HepG2 (cell line): ENCODE data around the gene DRAP1. TPM values are rescaled to one million over a fixed set of nuclear protein-coding genes. Genes with fewer than 3 reads are reported as not detected.

Experiments used
- ATAC-seq: fragments of 200-7000 bp; cut with Tn5 transposase; 3 replicates; pipeline ENCODE4 v1.9.1; 2020; ENCODE audit warnings: mild to moderate bottlenecking, moderate library complexity
- BruUV-seq: library from RNA; stranded (reverse); fragments of 400-500 nt; replicated peaks from 2 replicates; lab custom pipeline; 2021; lab: Mats Ljungman, UMichigan
- CTCF ChIA-PET: fragments of 300-600 bp; formaldehyde crosslinking; extraction: SDS; loops from one replicate; lab custom pipeline; 2021; ENCODE audit warnings: low total read pairs, inconsistent platforms, low intra/inter-chr PET ratio; lab: Yijun Ruan, JAX
- POLR2A ChIA-PET: fragments of 350-600 bp; sonication (Branson Sonifier 250); formaldehyde crosslinking; loops from one replicate; lab custom pipeline; 2020; ENCODE audit warnings: antibody characterized with exemption, inconsistent platforms; lab: Yijun Ruan, JAX
- DNase-seq: peaks from one replicate; pipeline ENCODE4 v3.0.0-alpha.2; 2015; ENCODE audit warnings: low spot score
- FAIRE-seq: peaks from 3 replicates; lab custom pipeline; 2011; peaks lifted over from hg19 to GRCh38; lab: Jason Lieb, UNC
- H2AFZ ChIP-seq: one replicate; pipeline ENCODE4 v1.6.1; 2011; ENCODE audit warnings: low read length, inconsistent platforms
- H3K27ac ChIP-seq: fragments of 300-600 bp; 3 replicates; pipeline ENCODE4 v1.8.0; 2011; ENCODE audit warnings: mixed run types, mild to moderate bottlenecking, mixed read lengths, low read length, inconsistent platforms; ENCODE audit not compliant: insufficient read depth; ENCODE audit errors: extremely low read length
- H3K27me3 ChIP-seq, 2 experiments: fragments of 200-600 bp in 1 of 2; 2 replicates in 1 of 2; 3 replicates in 1 of 2; pipeline versions ENCODE4 v1.6.0 to v1.8.0; 2011; ENCODE audit warnings: low read length in 2 of 2, mild to moderate bottlenecking in 2 of 2, moderate library complexity in 2 of 2, inconsistent platforms in 1 of 2; ENCODE audit not compliant: insufficient read depth in 2 of 2, control insufficient read depth in 1 of 2
- H3K36me3 ChIP-seq, 2 experiments: fragments of 200-600 bp in 1 of 2; replicated peaks in 1 of 2; 2 replicates in 1 of 2; 3 replicates in 1 of 2; pipeline versions ENCODE4 v1.5.1 to v1.8.0; 2011; ENCODE audit warnings: low read length in 2 of 2, inconsistent platforms in 1 of 2; ENCODE audit not compliant: insufficient read depth in 2 of 2, control insufficient read depth in 1 of 2
- H3K4me1 ChIP-seq: 2 replicates; pipeline ENCODE4 v1.5.1; 2012; ENCODE audit warnings: low read length, inconsistent platforms; ENCODE audit not compliant: insufficient read depth
- H3K4me2 ChIP-seq: 2 replicates; pipeline ENCODE4 v1.6.0; 2011; ENCODE audit warnings: low read depth, low read length, inconsistent platforms
- H3K4me3 ChIP-seq, 3 experiments: fragments of 200-600 bp in 1 of 3; sonication (generic), shearing (Covaris generic) in 1 of 3; replicated peaks in 1 of 3; 2 replicates each; pipeline ENCODE4 v1.5.1; 2011 to 2016; ENCODE audit warnings: low read length in 3 of 3, inconsistent platforms in 2 of 3, low read depth in 2 of 3, mild to moderate bottlenecking in 2 of 3, control low read depth in 1 of 3, mixed read lengths in 1 of 3; ENCODE audit not compliant: insufficient read depth in 1 of 3
- H3K79me2 ChIP-seq: one replicate; pipeline ENCODE4 v1.6.1; 2011; ENCODE audit warnings: low read length, inconsistent platforms; ENCODE audit not compliant: insufficient read depth
- H3K9ac ChIP-seq: 2 replicates; pipeline ENCODE4 v1.6.0; 2011; ENCODE audit warnings: mild to moderate bottlenecking, low read depth, low read length, inconsistent platforms; ENCODE audit not compliant: insufficient read depth
- H3K9me3 ChIP-seq: 2 replicates; pipeline ENCODE4 v1.5.1; 2012; ENCODE audit warnings: mild to moderate bottlenecking, low read length
- H4K20me1 ChIP-seq: 2 replicates; pipeline ENCODE4 v1.6.0; 2011; ENCODE audit warnings: inconsistent platforms, mild to moderate bottlenecking, low read length, moderate library complexity; ENCODE audit not compliant: insufficient read depth
- AGO2 ChIP-seq: fragments of 200-400 bp; formaldehyde crosslinking; optimal IDR thresholded peaks from 2 replicates; pipeline ENCODE3; 2017; ENCODE audit warnings: mild to moderate bottlenecking, low read depth, low read length, moderate library complexity
- ATAD3A ChIP-seq: sonication (generic); formaldehyde crosslinking; IDR thresholded peaks from 2 replicates; pipeline ENCODE4 v1.4.0; 2020; ENCODE audit warnings: missing genetic modification reagents
- KLF13 ChIP-seq: sonication (generic); formaldehyde crosslinking; IDR thresholded peaks from 2 replicates; pipeline ENCODE4 v1.4.0; 2020; ENCODE audit warnings: mild to moderate bottlenecking, missing genetic modification reagents
- NR2C2 ChIP-seq: sonication (generic); formaldehyde crosslinking; IDR thresholded peaks from 2 replicates; pipeline ENCODE4 v1.4.0; 2020; ENCODE audit warnings: missing genetic modification reagents, mild to moderate bottlenecking, moderate library complexity, borderline replicate concordance
- SP2 ChIP-seq: sonication (generic); formaldehyde crosslinking; IDR thresholded peaks from 2 replicates; pipeline ENCODE4 v1.5.1; 2020; ENCODE audit warnings: mild to moderate bottlenecking, missing genetic modification reagents
- ZBTB38 ChIP-seq: sonication (generic); formaldehyde crosslinking; IDR thresholded peaks from 2 replicates; pipeline ENCODE4 v1.5.1; 2020; ENCODE audit warnings: mild to moderate bottlenecking, missing genetic modification reagents
- ZNF263 ChIP-seq: sonication (generic); formaldehyde crosslinking; IDR thresholded peaks from 2 replicates; pipeline ENCODE4 v1.4.0; 2020; ENCODE audit warnings: missing genetic modification reagents
- ZNF546 ChIP-seq: sonication (generic); formaldehyde crosslinking; conservative IDR thresholded peaks from 2 replicates; pipeline ENCODE4 v1.8.1; 2023; ENCODE audit warnings: mild to moderate bottlenecking, missing genetic modification reagents
- ZNF607 ChIP-seq: sonication (generic); formaldehyde crosslinking; IDR thresholded peaks from 2 replicates; pipeline ENCODE4 v1.5.1; 2020; ENCODE audit warnings: missing genetic modification reagents, mild to moderate bottlenecking, borderline replicate concordance
- WGBS: methylation state at CpG from one replicate; pipeline ENCODE4 v1.1.6; 2017; ENCODE audit warnings: low lambda C conversion rate; 5-methylcytosine and 5-hydroxymethylcytosine counted together
- in situ Hi-C: cut with HindIII; loops from 2 replicates; pipeline ENCODE4 v1.10.0; 2017; ENCODE audit warnings: low pct_unique_long_range_greater_than_20kb; ENCODE audit not compliant: extremely low pct_ligation_motif_present
- intact Hi-C: fragments of 100-400 bp; cut with micrococcal nuclease; formaldehyde crosslinking; loops from one replicate; pipeline ENCODE4 v1.10.0; 2022; ENCODE audit not compliant: unreplicated experiment
- polyA plus RNA-seq, 8 experiments: library from polyadenylated mRNA; depleted of rRNA in 3 of 8; stranded (reverse) in 7 of 8; unstranded in 1 of 8; fragments of >200 nt; fragmentation: Illumina TruSeq in 4 of 8; extraction: Trizol in 4 of 8; gene quantifications; 2 replicates each; pipeline versions ENCODE4 v1.2.1 to v1.2.3, GENCODE V29; 2011 to 2016; ENCODE audit warnings: low read depth in 4 of 8, missing spikeins in 1 of 8, mixed read lengths in 1 of 8; ENCODE audit not compliant: insufficient read depth in 1 of 8
- total RNA-seq, 5 experiments: library from RNA; depleted of rRNA; stranded (reverse); fragments of >200 nt; fragmentation: Illumina TruSeq; extraction: Trizol; gene quantifications; 2 replicates each; pipeline ENCODE4 v1.2.3, GENCODE V29; 2016; ENCODE audit warnings: low read depth in 1 of 5
- TF ChIP-seq, protein P1 (sequence below): sonication (generic); formaldehyde crosslinking; IDR thresholded peaks from 2 replicates; pipeline ENCODE4 v1.5.1; 2020; ENCODE audit warnings: missing genetic modification reagents, mild to moderate bottlenecking, borderline replicate concordance
- TF ChIP-seq, protein P2 (sequence below): sonication (generic); formaldehyde crosslinking; IDR thresholded peaks from 2 replicates; pipeline ENCODE4 v1.5.1; 2020; ENCODE audit warnings: mild to moderate bottlenecking, missing genetic modification reagents, moderate library complexity
- TF ChIP-seq, protein P3 (sequence below): sonication (generic); formaldehyde crosslinking; IDR thresholded peaks from 2 replicates; pipeline ENCODE4 v1.4.0; 2020; ENCODE audit warnings: missing genetic modification reagents, mild to moderate bottlenecking, borderline replicate concordance

The DRAP1 gene
- total and polyA plus RNA-seq, 2 of the 13 experiments (the other 11 are each of a cell fraction or from before 2014, with no cell fraction given) = 46.8 to 52.3 TPM

DNA sequence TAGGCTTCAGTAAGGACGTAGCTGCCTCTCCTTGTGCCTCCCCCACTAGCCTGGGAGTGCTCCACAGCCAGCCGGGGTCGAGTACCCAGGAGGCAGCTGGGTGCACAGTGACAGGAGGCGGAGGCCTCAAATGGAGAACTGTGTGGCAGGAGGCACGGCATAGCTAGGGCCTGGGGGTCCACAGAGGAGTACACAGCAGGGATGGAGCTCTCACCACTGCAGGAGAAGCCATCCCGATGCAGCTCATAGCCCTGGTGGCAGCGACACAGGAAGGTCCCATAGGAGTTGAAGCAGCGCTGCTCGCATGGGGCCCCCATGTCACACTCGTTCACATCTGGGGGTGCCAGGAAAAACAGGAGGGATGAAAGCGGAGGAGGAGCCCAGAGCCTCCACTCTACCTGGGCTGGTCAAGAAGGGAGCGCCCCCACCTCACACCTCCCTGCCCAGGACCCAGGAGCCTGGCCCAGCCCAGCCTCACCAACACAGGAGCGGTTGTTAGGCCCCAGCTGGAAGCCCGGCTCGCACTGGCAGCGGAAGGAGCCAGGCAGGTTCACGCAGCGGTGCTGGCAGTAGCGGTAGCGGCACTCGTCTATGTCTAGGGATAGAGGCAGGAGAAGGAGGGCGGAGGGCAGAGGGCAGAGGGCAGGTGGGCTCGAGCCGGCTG is 49.5 kb upstream of the DRAP1 start (continued):
- TF ChIP-seq, protein P1, sequence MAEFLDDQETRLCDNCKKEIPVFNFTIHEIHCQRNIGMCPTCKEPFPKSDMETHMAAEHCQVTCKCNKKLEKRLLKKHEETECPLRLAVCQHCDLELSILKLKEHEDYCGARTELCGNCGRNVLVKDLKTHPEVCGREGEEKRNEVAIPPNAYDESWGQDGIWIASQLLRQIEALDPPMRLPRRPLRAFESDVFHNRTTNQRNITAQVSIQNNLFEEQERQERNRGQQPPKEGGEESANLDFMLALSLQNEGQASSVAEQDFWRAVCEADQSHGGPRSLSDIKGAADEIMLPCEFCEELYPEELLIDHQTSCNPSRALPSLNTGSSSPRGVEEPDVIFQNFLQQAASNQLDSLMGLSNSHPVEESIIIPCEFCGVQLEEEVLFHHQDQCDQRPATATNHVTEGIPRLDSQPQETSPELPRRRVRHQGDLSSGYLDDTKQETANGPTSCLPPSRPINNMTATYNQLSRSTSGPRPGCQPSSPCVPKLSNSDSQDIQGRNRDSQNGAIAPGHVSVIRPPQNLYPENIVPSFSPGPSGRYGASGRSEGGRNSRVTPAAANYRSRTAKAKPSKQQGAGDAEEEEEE (CRISPR knock-in tag) = no peak

GRCh38 chr11:65870307-65870658 is 48.9 kb upstream of the DRAP1 start:
- ChIA-PET CTCF (no interaction called here), POLR2A (interaction anchor here (1.0 to 8.9 kb wide), 4 partner anchors 11 to 20 kb away, joined by 3 to 81 read pairs (median 15); partner anchors contain the start of genes CCDC85B, CFL1, FIBP and MUS81)
- peak; percentile 4 for ATAC-seq
- TF ChIP-seq AGO2 (peak; percentile 4), ATAD3A (no peak), ZBTB38 (CRISPR knock-in tag) (0 out of 2 replicates have a peak, but pooled peaks have one; percentile 13), SP2 (no peak), ZNF607 (CRISPR knock-in tag) (no peak), KLF13 (no peak), ZNF546 (CRISPR knock-in tag) (no peak), ZNF263 (no peak), NR2C2 (CRISPR knock-in tag) (0 out of 2 replicates have a peak, but pooled peaks have one; percentile 12)
- TF ChIP-seq, protein P2, sequence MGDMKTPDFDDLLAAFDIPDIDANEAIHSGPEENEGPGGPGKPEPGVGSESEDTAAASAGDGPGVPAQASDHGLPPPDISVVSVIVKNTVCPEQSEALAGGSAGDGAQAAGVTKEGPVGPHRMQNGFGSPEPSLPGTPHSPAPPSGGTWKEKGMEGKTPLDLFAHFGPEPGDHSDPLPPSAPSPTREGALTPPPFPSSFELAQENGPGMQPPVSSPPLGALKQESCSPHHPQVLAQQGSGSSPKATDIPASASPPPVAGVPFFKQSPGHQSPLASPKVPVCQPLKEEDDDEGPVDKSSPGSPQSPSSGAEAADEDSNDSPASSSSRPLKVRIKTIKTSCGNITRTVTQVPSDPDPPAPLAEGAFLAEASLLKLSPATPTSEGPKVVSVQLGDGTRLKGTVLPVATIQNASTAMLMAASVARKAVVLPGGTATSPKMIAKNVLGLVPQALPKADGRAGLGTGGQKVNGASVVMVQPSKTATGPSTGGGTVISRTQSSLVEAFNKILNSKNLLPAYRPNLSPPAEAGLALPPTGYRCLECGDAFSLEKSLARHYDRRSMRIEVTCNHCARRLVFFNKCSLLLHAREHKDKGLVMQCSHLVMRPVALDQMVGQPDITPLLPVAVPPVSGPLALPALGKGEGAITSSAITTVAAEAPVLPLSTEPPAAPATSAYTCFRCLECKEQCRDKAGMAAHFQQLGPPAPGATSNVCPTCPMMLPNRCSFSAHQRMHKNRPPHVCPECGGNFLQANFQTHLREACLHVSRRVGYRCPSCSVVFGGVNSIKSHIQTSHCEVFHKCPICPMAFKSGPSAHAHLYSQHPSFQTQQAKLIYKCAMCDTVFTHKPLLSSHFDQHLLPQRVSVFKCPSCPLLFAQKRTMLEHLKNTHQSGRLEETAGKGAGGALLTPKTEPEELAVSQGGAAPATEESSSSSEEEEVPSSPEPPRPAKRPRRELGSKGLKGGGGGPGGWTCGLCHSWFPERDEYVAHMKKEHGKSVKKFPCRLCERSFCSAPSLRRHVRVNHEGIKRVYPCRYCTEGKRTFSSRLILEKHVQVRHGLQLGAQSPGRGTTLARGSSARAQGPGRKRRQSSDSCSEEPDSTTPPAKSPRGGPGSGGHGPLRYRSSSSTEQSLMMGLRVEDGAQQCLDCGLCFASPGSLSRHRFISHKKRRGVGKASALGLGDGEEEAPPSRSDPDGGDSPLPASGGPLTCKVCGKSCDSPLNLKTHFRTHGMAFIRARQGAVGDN (CRISPR knock-in tag) = peak; percentile 4; the same call in 1 of the 2 replicates
- TF ChIP-seq, protein P3, sequence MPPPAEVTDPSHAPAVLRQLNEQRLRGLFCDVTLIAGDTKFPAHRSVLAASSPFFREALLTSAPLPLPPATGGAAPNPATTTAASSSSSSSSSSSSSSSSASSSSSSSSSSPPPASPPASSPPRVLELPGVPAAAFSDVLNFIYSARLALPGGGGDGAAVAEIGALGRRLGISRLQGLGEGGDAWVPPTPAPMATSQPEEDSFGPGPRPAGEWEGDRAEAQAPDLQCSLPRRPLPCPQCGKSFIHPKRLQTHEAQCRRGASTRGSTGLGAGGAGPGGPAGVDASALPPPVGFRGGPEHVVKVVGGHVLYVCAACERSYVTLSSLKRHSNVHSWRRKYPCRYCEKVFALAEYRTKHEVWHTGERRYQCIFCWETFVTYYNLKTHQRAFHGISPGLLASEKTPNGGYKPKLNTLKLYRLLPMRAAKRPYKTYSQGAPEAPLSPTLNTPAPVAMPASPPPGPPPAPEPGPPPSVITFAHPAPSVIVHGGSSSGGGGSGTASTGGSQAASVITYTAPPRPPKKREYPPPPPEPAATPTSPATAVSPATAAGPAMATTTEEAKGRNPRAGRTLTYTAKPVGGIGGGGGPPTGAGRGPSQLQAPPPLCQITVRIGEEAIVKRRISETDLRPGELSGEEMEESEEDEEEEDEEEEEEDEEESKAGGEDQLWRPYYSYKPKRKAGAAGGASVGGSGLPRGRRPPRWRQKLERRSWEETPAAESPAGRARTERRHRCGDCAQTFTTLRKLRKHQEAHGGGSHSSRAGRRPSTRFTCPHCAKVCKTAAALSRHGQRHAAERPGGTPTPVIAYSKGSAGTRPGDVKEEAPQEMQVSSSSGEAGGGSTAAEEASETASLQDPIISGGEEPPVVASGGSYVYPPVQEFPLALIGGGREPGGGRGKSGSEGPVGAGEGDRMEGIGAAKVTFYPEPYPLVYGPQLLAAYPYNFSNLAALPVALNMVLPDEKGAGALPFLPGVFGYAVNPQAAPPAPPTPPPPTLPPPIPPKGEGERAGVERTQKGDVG (CRISPR knock-in tag) = no peak

More at GRCh38 chr11:65870307-65870658, 48.9 kb upstream of the DRAP1 start:
- Histone ChIP-seq H4K20me1 (no peaks in the 10 kb centered on the region), H3K27me3 (no peaks in the 10 kb centered on the region; a peak in 1 of 5 replicates), H3K79me2 (no peaks in the 10 kb centered on the region), H3K27ac (no peak overlapping the region), H3K36me3 (peaks cover 2 to 17% of the 10 kb centered on the region in 2 experiments; a peak in 4 of 5 replicates), H3K9me3 (no peaks in the 10 kb centered on the region), H3K9ac (no peak overlapping the region), H3K4me3 (no peak overlapping the region; a peak in 1 of 6 replicates), H3K4me1 (peaks cover 22% of the 10 kb centered on the region), H3K4me2 (peak overlapping the region; percentile 71), H2AFZ (no peak overlapping the region)
- no peak for DNase-seq
- intact Hi-C loops (no loop called here), in situ Hi-C loops (no loop called here)
- 88% methylated on average over 2 of the region's 11 CpGs for WGBS
- FAIRE-seq = no peak
- BruUV-seq = no TSS peak
